HG02943 (cell line): ENCODE data around the gene ARGLU1.

ENCODE experiments used
- ATAC-seq: cut with Tn5 transposase; IDR thresholded peaks from one replicate; pipeline ENCODE4 v1.9.1; 2021; ENCODE audit warnings: mild to moderate bottlenecking, low read depth, moderate library complexity; ENCODE audit not compliant: unreplicated experiment

The ARGLU1 gene

DNA sequence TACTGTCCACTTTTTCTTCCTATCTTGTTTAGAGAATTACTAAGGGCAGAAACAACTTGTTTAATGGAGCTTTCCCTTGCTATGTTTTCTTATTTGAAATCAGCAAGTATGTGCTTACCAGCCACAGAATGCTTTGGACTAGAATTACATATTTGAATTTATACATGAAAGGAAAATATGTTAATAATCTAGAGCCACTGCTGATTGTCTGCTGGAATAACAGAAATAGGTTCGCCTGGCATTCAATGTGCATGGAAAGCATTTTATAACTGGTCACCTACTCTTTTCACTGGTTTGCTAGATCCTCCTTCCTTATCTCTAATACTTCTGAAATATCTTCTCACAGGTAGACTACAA, 40.5 kb downstream of the ARGLU1 start:
- no peak for ATAC-seq

DNA sequence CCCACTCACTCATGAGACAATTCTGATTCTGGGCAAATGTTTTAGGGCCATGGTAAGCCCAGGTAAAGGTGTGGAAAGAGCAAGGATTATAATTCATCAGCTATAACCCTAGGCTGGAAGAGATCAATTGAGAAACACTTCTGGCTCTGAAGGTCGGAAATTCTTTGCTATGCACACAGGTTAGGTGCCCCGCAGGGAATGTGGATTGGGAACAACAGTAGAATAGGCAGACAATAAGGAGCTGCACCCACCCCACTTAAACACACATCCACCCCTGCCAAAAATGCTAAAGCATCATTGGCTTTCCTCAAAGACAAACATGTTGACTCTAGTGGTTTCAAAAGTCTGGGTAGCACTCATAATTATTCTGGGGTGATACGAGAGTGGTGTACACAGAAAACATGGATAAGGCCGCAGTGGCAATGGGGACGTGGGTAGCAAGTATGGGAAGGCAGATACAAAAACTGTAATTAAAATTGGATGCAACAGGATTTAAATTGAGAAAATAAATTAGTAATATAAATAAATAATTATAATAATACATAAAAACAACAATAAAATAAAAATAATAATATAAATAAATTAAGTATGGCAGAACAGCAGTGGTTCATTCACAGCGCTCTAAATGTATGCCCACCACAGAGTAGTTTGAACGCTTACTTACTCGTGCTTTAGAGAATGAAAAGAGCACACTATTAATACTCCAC, 41.0 kb downstream of the ARGLU1 start:
- ATAC-seq, result no peak

- ATAC-seq, result no peak
Measured at GRCh38 chr13:106525865-106526264, 42.1 kb downstream of the ARGLU1 start.

DNA sequence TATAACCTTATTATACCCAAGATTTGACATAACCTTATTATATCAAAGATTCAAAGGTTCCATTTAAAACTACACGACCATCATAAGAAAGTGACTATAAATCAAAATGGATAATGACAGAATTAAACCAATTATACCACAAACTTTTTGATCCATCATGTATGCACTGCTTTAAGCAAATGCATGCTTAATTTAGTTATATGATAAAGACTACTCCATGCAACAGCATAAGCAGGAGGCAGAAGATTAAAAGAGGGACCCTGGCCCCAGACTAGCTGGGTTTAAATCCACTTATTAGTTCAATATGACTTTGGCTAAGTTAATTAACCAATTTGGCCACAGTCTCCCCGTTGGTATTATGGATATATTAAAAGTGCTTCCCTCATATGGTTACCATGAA, 43.8 kb downstream of the ARGLU1 start:
- no peak for ATAC-seq

DNA sequence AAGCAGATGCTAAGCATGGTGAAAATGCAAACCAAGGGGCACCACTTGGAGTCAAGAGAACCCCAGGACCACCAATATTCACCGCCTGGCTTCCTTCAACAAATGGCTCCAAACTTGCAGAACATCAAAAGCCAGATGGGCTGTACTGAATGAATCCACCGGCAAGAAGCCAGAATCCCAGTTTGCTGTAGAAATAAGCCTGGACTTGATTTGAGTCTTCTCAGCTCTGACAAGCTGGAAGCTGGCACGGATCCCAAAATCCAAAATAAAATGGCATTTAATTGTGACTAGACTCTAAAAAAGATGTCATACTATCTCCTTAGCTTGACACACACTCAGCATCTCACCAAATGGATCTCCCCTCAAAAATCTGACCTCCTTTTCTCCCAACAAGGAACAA, 44.4 kb downstream of the ARGLU1 start:
- no peak for ATAC-seq

- no peak for ATAC-seq
Measured at GRCh38 chr13:106522898-106523525, 44.9 kb downstream of the ARGLU1 start.

DNA sequence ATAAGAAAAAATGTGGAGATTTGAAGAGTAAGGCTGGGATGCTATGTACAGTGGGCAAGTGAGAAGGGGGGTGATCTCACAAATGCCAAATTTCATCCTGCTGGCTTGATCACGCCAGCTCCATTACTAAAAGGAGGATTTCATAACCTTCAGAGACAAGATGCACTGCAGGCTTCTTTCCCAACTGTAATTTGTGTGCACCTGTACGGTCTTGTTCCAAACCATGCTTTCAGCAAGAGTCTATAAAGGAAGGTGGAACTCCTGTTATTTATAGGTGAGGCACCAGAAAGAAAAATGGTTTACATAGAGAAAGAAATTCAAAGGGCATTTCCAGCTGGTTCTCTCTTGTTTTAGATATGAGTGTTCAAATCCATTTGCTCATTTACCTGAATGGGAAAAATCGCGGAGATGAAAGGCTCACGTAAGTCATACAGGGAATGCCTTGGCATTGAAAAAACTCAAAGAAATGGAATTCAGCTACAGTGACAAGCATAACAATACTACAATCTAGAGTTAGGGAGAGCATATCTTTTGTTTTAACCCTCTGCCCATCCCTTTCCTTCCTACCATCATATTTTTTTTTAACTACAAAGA, 45.7 kb downstream of the ARGLU1 start:
- no peak for ATAC-seq

DNA sequence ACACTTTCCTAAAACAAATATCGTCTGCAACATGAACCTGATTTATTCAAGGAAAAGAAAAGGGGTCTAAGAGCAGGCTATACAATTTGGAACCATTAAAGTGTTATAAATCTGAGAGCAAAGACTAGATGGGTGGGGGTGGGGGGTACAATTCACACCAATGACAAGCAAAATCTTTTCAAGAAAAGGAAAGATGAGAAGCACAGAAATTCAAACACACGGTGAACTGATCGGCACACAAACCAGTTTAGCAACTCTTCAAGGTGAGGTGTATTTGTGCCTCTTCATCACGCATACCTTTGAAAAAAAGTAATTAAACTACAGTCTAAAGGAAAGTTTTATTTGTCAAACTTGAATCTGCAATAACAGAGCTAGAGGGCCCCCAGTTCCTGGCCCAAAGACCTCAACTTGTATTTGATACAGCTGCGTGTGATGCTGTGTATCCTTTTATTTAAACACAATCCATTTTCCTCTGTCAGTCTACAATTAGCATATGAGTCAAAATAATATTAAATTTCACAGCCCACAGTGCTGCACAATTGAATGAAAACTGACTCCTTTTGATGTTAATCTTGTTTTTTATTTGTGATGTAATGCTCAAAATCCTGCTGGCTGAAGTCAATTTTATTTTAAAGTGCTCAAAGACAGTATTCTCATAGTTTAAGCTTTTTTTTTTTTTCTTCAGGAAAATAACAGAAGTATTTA, 46.7 kb downstream of the ARGLU1 start:
- ATAC-seq, result no peak

DNA sequence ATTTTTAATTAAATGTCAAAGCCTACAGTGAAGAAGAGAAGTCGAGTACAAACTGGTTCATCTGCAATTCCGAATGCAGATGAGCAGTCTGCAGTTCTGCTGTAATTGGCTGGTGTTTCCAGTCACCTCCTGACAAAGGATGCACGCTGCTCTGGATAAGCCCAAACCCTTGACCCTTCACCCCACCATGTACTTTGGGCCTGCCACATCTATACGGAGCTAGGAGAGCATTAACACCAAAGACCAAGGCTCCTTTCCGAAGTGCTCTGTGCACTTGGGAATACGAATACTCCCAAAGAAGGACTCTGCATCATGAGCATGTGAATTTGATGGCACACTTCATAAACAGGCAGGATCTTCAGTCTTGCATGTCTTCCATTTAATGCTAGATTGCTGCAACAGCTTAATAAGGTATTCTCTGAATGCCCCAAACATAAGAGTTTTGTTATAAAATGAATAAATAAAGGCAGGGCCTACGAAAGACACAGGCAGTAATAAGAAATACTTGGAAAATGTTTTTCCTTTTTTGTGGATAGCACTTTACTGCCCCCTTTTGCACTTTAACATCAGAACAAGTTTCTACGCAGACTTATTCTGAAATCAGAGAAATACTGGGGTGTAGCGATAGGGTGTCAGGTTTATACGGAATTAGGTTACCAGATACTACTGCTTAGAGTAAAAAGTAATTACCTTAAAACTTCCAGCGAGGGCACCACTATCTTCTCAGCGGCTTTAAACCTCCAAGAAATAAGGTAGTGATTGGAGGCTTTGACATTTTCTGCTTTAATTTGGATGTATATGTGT, 47.5 kb downstream of the ARGLU1 start:
- no peak for ATAC-seq

GRCh38 chr13:106518512-106518911, 49.4 kb downstream of the ARGLU1 start:
- ATAC-seq, result no peak

GRCh38 chr13:106517109-106517847, 50.7 kb downstream of the ARGLU1 start:
- no peak for ATAC-seq

GRCh38 chr13:106515635-106516254, 52.2 kb downstream of the ARGLU1 start:
- ATAC-seq, result no peak

GRCh38 chr13:106514928-106515634, 52.9 kb downstream of the ARGLU1 start:
- ATAC-seq, result no peak

GRCh38 chr13:106513025-106513983, 54.6 kb downstream of the ARGLU1 start:
- no peak for ATAC-seq

DNA sequence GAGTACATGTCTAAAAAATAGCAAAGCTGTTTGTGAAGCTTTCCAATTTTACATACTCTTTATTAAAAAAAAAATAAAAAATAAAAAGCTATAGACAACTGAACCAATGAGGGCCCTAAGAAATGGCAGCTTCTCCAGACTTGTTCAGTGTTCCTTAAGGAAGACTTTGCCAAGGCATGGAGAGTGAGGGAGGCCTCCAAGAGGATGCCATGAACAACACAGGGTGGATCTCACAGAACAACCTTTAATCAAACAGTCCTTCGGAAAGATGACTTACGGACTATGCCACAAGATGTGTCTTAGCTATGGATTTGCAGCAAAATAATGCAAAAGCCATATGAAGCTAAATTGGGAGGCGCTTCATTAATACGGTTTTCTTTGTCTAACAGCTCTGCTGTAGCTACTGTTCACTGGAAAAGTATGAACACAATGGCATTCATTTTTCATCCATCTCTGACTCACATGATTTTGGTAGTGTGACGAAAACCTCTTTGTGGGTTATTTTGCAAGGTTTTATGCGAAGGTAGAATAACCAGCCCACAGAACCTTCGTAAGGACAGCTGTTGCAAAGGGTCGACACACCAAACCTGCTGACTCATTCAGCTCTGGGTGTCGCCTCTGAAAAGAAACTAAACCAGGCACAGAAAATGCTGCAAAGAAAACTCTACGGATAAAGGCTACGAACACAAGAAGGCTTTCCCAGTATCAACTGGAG, 60.2 kb downstream of the ARGLU1 start:
- ATAC-seq, result peak; percentile 87

DNA sequence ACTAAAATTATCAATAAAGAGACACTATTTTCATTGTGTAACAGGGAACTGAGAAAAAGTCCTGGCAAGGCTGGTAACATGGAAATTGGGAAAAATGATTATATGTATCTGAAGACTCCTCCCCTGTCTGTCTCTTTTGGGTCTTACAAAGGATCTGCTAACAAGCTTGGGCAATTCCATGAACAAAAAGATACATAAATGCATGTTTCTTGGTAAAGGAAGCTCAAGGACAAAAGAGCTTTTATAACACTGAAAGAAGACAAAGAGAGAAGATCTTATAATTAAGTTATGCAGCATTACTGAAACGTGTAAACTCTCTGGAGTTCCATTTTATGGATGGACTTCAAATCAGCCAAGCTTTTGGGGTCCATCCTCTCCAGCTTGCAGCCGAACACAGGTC, 61.7 kb downstream of the ARGLU1 start:
- no peak for ATAC-seq

DNA sequence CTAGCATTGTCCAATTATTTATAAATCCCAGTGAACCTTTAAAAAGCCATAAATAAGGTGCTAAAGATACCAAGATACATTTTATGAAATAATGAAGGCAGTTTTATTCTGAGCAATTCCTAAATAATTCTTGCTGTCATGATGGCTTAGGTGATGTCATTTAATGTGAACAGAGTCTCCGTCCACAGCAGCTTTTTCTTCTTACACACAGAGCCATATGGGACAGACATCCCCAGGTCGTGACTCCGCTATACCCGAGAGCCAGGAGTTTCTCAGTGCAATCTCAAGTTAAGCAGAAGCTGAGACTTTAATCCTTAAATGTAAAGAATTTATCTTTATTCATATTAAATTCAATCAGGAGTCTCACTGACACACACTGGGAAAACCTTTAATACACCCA, 62.2 kb downstream of the ARGLU1 start:
- no peak for ATAC-seq
